ENCODE data around the gene TDRD12.

Gene TDRD12, protein sequence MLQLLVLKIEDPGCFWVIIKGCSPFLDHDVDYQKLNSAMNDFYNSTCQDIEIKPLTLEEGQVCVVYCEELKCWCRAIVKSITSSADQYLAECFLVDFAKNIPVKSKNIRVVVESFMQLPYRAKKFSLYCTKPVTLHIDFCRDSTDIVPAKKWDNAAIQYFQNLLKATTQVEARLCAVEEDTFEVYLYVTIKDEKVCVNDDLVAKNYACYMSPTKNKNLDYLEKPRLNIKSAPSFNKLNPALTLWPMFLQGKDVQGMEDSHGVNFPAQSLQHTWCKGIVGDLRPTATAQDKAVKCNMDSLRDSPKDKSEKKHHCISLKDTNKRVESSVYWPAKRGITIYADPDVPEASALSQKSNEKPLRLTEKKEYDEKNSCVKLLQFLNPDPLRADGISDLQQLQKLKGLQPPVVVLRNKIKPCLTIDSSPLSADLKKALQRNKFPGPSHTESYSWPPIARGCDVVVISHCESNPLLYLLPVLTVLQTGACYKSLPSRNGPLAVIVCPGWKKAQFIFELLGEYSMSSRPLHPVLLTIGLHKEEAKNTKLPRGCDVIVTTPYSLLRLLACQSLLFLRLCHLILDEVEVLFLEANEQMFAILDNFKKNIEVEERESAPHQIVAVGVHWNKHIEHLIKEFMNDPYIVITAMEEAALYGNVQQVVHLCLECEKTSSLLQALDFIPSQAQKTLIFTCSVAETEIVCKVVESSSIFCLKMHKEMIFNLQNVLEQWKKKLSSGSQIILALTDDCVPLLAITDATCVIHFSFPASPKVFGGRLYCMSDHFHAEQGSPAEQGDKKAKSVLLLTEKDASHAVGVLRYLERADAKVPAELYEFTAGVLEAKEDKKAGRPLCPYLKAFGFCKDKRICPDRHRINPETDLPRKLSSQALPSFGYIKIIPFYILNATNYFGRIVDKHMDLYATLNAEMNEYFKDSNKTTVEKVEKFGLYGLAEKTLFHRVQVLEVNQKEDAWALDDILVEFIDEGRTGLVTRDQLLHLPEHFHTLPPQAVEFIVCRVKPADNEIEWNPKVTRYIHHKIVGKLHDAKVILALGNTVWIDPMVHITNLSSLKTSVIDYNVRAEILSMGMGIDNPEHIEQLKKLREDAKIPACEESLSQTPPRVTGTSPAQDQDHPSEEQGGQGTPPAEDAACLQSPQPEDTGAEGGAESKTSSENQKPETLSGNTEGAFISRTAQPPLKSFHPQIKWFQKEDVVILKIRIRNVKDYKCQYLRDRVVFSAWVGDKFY (N-terminal part only)

DNA sequence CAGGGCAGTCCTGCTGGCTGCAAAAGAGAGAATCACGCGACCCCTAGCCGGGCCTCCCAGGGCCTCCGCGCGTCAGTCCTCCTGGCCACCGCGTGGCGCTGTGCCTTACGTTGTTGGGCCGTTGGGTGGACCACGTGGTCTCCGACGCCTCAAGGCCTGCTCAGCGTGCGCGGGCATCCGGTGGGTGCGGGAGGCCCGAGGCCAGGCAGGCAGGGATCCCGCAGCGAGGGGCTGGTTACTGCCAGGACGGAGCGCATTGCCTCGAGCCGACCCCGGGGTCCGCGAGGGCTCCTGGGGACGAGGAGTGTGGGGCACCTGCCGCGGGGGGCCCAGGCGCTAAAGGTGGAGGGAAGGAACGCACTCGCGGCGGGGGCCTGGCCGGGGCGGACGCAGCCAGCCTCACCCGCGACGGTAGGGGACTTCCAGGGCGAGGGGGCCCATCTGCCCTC is at the start of gene TDRD12:
TDRD12 (plus strand) TSS at position 157 of the 449 bp plus-strand sequence. CDS start 306 bp downstream, outside the sequence.
- Mint-ChIP-seq H3K4me3 (no peak within 1 kb of the TSS), H3K36me3 (ENCODE audit: low read depth) (peaks cover 4% of the 10 kb centered on the region), H3K9me3 (no peaks in the 10 kb centered on the region), H3K27ac (no peak within 1 kb of the TSS), H3K27me3 (no peaks in the 10 kb centered on the region), H3K4me1 (no peaks in the 10 kb centered on the region)
- ATAC-seq (no peak), DNase-seq (peak; percentile 7)

DNA sequence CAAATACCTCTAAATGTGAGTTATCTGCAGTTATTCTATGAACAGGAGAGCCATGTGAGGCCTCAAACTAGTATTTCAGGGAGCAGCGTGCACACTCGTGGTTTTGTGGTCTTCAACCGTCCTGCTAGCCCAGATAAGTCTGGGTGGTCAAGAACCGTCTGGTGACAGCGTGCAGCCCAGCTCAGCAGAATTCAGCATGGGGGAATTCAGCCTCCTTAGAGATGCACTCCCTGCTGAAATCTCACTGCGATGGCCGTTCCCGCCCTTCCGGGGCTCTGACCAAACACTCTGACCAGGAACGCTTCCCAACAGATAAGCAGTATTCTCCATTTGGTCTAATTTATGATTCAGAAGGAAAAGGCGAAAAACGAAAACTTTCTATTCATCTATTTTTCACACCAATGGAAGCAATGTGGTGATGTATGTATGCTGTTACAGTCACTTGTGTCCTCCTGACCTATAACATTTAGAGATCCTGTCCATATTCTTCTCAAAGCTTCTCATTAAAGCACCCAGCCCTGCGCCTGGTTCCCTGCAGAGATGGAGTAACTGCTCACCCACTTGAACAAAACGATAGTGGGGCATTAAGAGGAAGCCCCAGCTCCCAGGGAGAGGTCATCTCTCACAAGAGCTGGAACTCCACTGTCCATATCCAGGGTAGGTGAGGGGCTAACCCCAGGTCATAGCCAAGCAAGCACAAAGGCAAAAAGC is 47.5 kb upstream of the TDRD12 start:
- no peak for DNase-seq
- Mint-ChIP-seq H3K36me3 (ENCODE audit: low read depth) (no peaks in the 10 kb centered on the region), H3K4me3 (no peak overlapping the region), H3K4me1 (peaks cover 23% of the 10 kb centered on the region), H3K9me3 (no peaks in the 10 kb centered on the region), H3K27me3 (peaks cover 4% of the 10 kb centered on the region), H3K27ac (no peak overlapping the region)
- ATAC-seq, result no peak

- Mint-ChIP-seq H3K27ac (no peak overlapping the region), H3K36me3 (ENCODE audit: low read depth) (no peaks in the 10 kb centered on the region), H3K9me3 (no peaks in the 10 kb centered on the region), H3K4me1 (peaks cover 27% of the 10 kb centered on the region), H3K4me3 (peak overlapping the region; percentile 21), H3K27me3 (peaks cover 9% of the 10 kb centered on the region)
- ATAC-seq (no peak), DNase-seq (no peak)
Measured at GRCh38 chr19:32672841-32673240, 46.7 kb upstream of the TDRD12 start.

DNA sequence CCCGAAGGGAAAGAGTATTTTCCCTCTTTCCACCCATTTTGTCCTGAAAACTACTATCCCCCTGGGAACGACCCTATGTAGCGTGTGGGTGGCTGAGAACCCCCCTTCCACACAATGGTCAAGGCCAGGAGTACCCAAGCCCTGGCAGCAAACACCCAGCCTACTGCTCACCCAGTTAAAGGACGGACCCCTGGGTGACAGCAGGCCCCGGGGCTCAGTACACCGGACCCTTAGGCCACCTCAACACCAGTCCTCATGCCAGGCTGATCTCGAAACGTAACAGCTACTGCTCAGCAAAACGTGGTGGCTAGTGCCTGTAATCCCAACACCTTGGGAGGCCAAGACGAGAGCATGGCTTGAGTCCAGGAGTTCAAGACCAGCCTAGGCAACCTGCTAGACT is 46.0 kb upstream of the TDRD12 start:
- H3K27me3 Mint-ChIP-seq, result peaks cover 14% of the 10 kb centered on the region
- ATAC-seq (no peak), DNase-seq (no peak)
- H3K4me1 Mint-ChIP-seq, result peaks cover 27% of the 10 kb centered on the region
- peak overlapping the region; percentile 93 for H3K4me3 Mint-ChIP-seq
- no peaks in the 10 kb centered on the region for H3K36me3 Mint-ChIP-seq (ENCODE audit: low read depth)
- no peak overlapping the region for H3K27ac Mint-ChIP-seq
- no peaks in the 10 kb centered on the region for H3K9me3 Mint-ChIP-seq

DNA sequence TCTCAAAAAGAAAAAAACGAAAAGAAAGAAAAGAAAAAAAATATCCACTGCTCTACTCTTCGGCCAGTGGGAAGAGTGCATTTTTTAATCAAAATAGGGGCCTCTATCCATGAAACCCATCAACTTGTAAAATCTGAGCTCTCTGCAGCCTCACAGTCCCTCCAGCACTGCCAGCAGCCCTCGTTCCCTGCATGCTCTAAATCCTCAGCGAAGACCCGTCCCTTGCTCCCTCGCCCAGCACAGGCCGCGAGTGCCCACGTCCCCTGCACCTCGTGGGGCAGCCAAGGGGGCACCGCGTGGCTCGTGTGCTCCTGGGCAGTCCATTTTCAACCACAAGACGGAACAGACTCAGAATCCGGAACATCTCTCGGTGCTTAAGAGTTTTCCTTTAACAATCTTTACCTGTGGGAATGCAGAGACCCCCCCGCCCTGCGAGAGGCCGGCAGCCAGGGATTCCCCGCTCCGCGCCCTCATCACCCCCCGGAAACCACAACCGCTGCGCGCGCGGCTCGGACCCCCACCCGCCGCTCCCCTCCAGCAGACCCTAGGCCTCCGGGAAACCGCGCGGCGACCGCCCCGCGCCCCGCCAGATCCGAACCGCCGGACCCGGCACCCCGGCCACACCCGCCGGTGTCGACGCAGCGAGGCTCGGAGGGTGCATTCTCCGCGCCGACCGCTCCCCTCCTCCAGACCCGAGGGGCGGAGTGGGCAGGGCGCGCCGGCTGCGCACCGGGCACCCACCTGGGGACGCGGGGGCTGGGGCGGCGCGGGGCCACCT is 45.2 kb upstream of the TDRD12 start:
- no peak for DNase-seq
- peak overlapping the region; percentile 93 for H3K4me3 Mint-ChIP-seq
- no peaks in the 10 kb centered on the region for H3K9me3 Mint-ChIP-seq
- no peak for ATAC-seq
- no peaks in the 10 kb centered on the region for H3K36me3 Mint-ChIP-seq (ENCODE audit: low read depth)
- H3K27me3 Mint-ChIP-seq, result peaks cover 14% of the 10 kb centered on the region
- peaks cover 27% of the 10 kb centered on the region for H3K4me1 Mint-ChIP-seq
- peak overlapping the region; percentile 82 for H3K27ac Mint-ChIP-seq

- ATAC-seq (peak; percentile 96), DNase-seq (peak; percentile 97)
- H3K27ac Mint-ChIP-seq, result peak within 1 kb of the TSS; percentile 82
- H3K4me3 Mint-ChIP-seq, result peak within 1 kb of the TSS; percentile 93
- H3K4me1 Mint-ChIP-seq, result peaks cover 23% of the 10 kb centered on the region
- H3K9me3 Mint-ChIP-seq, result no peaks in the 10 kb centered on the region
- H3K36me3 Mint-ChIP-seq (ENCODE audit: low read depth), result no peaks in the 10 kb centered on the region
- H3K27me3 Mint-ChIP-seq, result peaks cover 14% of the 10 kb centered on the region
Measured at GRCh38 chr19:32674931-32675719, 44.4 kb upstream of the TDRD12 start, which contains the start of gene ANKRD27. Gene ANKRD27, minus strand, starts transcription at chr19:32675180. Its CDS starts 16,165 bp downstream, at chr19:32659015.

DNA sequence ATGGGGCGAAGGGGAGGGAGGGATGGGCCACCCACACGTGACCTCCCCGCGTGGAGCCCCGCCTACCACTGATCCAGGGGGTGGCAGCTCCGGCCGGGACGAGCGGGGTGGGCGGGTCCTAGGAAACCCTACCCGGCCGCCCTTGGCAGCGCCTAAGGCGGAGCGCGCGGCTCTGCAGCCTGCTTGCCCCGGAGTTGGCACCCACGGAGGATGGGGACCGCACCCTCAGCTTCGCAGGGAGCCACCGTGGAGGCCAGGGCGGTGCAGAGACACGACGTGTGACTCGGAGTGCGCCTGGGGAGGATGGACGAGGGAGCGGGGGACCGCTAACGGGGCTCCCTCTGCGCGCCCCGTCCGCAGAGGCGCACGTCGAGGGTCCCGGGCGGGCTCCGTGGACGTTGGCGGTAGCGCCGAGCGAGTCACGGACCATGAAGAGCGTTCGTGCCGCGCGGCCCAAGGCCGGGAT is 43.8 kb upstream of the TDRD12 start, which contains the start of gene RGS9BP:
RGS9BP (plus strand) TSS at position 129 of the 466 bp plus-strand sequence. CDS start 416 bp downstream, outside the sequence.
- Mint-ChIP-seq H3K27ac (no peak within 1 kb of the TSS), H3K4me3 (peak within 1 kb of the TSS; percentile 77), H3K9me3 (no peaks in the 10 kb centered on the region), H3K4me1 (peaks cover 22% of the 10 kb centered on the region), H3K27me3 (peaks cover 14% of the 10 kb centered on the region), H3K36me3 (ENCODE audit: low read depth) (no peaks in the 10 kb centered on the region)
- ATAC-seq (peak; percentile 26), DNase-seq (peak; percentile 62)

DNA sequence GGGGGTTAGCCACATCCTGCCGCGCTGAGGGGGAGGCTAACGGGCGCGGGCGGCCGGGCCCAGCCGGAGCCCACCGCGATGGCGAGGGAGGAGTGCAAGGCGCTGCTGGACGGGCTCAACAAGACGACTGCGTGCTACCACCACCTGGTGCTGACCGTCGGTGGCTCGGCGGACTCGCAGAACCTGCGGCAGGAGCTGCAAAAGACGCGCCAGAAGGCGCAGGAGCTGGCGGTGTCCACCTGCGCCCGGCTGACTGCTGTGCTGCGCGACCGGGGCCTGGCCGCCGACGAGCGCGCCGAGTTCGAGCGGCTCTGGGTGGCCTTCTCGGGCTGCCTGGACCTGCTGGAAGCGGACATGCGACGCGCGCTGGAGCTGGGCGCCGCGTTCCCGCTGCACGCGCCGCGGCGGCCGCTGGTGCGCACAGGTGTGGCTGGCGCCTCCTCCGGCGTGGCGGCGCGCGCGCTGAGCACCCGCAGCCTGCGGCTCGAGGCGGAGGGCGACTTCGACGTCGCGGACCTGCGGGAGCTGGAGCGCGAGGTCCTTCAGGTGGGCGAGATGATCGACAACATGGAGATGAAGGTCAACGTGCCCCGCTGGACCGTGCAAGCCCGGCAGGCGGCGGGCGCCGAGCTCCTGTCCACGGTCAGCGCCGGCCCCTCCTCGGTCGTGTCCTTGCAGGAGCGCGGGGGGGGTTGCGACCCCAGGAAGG is 43.2 kb upstream of the TDRD12 start:
- Mint-ChIP-seq H3K4me3 (no peak overlapping the region), H3K27me3 (peaks cover 15% of the 10 kb centered on the region), H3K4me1 (peaks cover 22% of the 10 kb centered on the region), H3K36me3 (ENCODE audit: low read depth) (no peaks in the 10 kb centered on the region), H3K9me3 (no peaks in the 10 kb centered on the region), H3K27ac (no peak overlapping the region)
- DNase-seq (no peak), ATAC-seq (no peak)

- Mint-ChIP-seq H3K36me3 (ENCODE audit: low read depth) (no peaks in the 10 kb centered on the region), H3K9me3 (no peaks in the 10 kb centered on the region), H3K4me3 (no peak overlapping the region), H3K27ac (no peak overlapping the region), H3K27me3 (peaks cover 15% of the 10 kb centered on the region), H3K4me1 (peaks cover 19% of the 10 kb centered on the region)
- DNase-seq (no peak), ATAC-seq (no peak)
Measured at GRCh38 chr19:32676895-32677359, 42.6 kb upstream of the TDRD12 start.

DNA sequence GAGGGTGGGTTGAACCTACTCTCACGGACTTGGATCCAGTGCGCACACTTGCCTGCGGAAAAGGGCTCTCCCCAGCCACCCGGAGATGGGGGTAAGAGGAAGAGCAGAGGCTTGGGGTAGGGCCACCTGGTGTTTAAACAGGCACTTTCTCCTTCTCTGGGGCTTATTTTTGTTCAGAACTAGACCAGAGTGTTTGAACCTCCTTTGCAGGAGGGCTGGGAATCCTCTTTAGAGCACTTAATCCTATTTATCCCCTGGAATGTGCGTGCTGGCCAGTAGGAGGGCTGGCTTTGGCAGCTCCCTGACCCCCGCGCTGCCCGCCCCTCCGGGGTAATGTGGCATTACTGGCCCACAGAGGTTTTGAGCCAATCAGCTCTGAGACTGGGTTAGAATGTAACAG is 41.9 kb upstream of the TDRD12 start:
- H3K27ac Mint-ChIP-seq, result no peak overlapping the region
- H3K4me1 Mint-ChIP-seq, result peaks cover 16% of the 10 kb centered on the region
- H3K27me3 Mint-ChIP-seq, result peaks cover 20% of the 10 kb centered on the region
- no peak for ATAC-seq
- H3K36me3 Mint-ChIP-seq (ENCODE audit: low read depth), result no peaks in the 10 kb centered on the region
- no peak for DNase-seq
- H3K9me3 Mint-ChIP-seq, result no peaks in the 10 kb centered on the region
- no peak overlapping the region for H3K4me3 Mint-ChIP-seq

- ATAC-seq, result no peak
- Mint-ChIP-seq H3K4me1 (peaks cover 4% of the 10 kb centered on the region), H3K9me3 (no peaks in the 10 kb centered on the region), H3K36me3 (ENCODE audit: low read depth) (no peaks in the 10 kb centered on the region), H3K27me3 (peaks cover 18% of the 10 kb centered on the region), H3K4me3 (no peak overlapping the region), H3K27ac (no peak overlapping the region)
- DNase-seq, result no peak
Measured at GRCh38 chr19:32680986-32681385, 38.6 kb upstream of the TDRD12 start.

GRCh38 chr19:32682317-32682716 is 37.2 kb upstream of the TDRD12 start:
- DNase-seq, result no peak
- Mint-ChIP-seq H3K36me3 (ENCODE audit: low read depth) (no peaks in the 10 kb centered on the region), H3K9me3 (no peaks in the 10 kb centered on the region), H3K27ac (no peak overlapping the region), H3K4me1 (peaks cover 2% of the 10 kb centered on the region), H3K4me3 (no peak overlapping the region), H3K27me3 (peaks cover 13% of the 10 kb centered on the region)
- ATAC-seq, result no peak
